22Rv1 (cell line): ENCODE results near the gene PIGR.

ENCODE experiments used
- CTCF ChIP-seq: fragments of 450-650 bp; IDR thresholded peaks from 2 replicates; pipeline ENCODE4 v1.5.1; 2017; ENCODE audit warnings: mild to moderate bottlenecking
- ZFX ChIP-seq: fragments of 450-650 bp; IDR thresholded peaks from 2 replicates; pipeline ENCODE4 v1.6.1; 2017; ENCODE audit warnings: antibody characterized with exemption, borderline replicate concordance

DNA sequence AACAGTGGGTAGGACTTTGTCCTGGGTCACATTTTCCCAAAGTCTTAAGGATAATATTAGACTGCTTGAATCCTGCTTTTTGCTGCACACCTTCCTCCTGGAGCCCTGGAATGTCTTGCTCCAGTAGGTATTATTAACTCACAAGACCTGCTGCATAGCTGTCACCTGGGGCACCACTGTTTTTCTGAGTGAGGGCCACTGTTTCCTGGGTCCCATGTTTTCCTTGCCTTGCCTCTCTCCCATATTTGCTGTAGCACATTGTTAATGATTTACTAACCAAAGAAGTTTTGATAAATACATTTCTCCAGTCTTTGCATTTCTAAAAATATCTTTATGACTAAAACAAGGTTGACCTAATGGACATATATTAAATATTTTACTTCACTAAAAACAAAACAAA is 46.5 kb upstream of the PIGR start:
- TF ChIP-seq CTCF (no peak), ZFX (no peak)
